Fibroblast of skin of scalp (primary cell): Measurements from ENCODE around the gene DRAP1.

Experiments
- DNase-seq: peaks from one replicate; pipeline ENCODE4 v3.0.0-alpha.2; 2013

The DRAP1 gene

GRCh38 chr11:65965986-65966762 is 46.9 kb downstream of the DRAP1 start:
- DNase-seq: no peak

GRCh38 chr11:65967329-65967934 is 48.2 kb downstream of the DRAP1 start:
- no peak for DNase-seq

GRCh38 chr11:65968600-65969482 is 49.6 kb downstream of the DRAP1 start:
- no peak for DNase-seq
